ENCODE data around the gene HDDC3.

DNA sequence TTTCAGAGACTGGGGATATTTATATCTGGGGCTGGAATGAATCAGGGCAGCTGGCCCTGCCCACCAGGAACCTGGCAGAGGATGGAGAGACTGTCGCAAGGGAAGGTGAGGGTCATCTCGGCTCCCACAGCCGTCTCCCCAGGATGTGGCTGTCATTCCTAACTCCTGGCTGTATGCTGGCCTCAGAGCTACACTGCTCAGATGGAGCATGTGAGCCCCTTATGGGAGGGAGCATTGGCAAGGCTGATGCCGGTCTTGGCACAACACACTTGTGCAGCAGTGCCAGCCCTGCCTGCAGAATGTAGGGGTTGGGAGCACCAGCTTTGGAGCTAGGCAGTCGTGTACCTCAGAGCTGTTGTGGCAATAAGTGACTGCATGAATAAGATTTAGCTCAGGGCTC is 27.5 kb upstream of the HDDC3 start:
- TF ChIP-seq, protein P1, sequence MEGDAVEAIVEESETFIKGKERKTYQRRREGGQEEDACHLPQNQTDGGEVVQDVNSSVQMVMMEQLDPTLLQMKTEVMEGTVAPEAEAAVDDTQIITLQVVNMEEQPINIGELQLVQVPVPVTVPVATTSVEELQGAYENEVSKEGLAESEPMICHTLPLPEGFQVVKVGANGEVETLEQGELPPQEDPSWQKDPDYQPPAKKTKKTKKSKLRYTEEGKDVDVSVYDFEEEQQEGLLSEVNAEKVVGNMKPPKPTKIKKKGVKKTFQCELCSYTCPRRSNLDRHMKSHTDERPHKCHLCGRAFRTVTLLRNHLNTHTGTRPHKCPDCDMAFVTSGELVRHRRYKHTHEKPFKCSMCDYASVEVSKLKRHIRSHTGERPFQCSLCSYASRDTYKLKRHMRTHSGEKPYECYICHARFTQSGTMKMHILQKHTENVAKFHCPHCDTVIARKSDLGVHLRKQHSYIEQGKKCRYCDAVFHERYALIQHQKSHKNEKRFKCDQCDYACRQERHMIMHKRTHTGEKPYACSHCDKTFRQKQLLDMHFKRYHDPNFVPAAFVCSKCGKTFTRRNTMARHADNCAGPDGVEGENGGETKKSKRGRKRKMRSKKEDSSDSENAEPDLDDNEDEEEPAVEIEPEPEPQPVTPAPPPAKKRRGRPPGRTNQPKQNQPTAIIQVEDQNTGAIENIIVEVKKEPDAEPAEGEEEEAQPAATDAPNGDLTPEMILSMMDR (conservative IDR thresholded peaks at IDR 0.05; ENCODE audit: low read length), result no peak
- TF ChIP-seq EZH2phosphoT487 (IDR thresholded peaks at IDR 0.05; ENCODE audit: borderline replicate concordance, low read depth, low read length), result no peak
